PC-3 (cell line): ENCODE results near the gene DNAH17.

ENCODE experiments used
- EZH2phosphoT487 ChIP-seq: fragments of 300-600 bp; sonication (generic); IDR thresholded peaks from 2 replicates; pipeline ENCODE4 v1.6.1; 2018; ENCODE audit warnings: mild to moderate bottlenecking, antibody characterized with exemption, low read length, borderline replicate concordance
- TF ChIP-seq, protein P1 (sequence below): fragments of 300-600 bp; sonication (generic); conservative IDR thresholded peaks from 2 replicates; pipeline ENCODE4 v1.5.1; 2017; ENCODE audit warnings: antibody characterized with exemption, low read depth, mild to moderate bottlenecking, low read length

DNA sequence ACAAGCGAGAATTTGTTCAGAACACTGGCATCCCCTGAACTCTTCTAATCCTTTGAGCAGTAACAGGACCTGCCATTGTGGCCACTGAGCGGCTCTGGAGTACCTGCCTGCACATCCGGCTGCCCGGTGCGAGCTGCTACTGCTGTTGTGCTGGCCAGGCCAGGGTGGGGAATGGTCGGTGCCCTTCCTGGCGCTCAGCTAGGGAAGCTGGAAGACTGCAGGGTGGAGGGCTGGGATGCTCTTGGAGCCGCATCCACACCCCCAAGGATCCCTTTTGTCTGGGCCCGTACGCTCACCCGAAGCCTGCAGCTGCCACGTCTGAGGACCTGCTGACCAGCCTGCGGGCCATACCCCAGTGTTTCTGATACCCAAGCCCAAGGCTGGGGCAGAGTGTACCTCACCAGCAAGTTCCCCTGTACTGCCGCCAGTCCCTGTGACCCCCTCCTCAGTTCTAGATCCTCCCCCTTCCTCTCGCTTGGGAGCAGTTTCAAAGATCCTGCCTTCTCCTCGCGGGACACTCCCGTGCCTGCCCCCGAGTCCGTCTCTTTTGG lies 149.1 kb downstream of the DNAH17 start:
- TF ChIP-seq, protein P1, sequence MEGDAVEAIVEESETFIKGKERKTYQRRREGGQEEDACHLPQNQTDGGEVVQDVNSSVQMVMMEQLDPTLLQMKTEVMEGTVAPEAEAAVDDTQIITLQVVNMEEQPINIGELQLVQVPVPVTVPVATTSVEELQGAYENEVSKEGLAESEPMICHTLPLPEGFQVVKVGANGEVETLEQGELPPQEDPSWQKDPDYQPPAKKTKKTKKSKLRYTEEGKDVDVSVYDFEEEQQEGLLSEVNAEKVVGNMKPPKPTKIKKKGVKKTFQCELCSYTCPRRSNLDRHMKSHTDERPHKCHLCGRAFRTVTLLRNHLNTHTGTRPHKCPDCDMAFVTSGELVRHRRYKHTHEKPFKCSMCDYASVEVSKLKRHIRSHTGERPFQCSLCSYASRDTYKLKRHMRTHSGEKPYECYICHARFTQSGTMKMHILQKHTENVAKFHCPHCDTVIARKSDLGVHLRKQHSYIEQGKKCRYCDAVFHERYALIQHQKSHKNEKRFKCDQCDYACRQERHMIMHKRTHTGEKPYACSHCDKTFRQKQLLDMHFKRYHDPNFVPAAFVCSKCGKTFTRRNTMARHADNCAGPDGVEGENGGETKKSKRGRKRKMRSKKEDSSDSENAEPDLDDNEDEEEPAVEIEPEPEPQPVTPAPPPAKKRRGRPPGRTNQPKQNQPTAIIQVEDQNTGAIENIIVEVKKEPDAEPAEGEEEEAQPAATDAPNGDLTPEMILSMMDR = no peak
- no peak for TF ChIP-seq EZH2phosphoT487
